Adipose tissue (tissue), 3 donors: ENCODE results near the gene GALNT15. TPM values are rescaled to one million over a fixed set of nuclear protein-coding genes. Genes with fewer than 3 reads are reported as not detected.

Experiments used
- H3K27ac ChIP-seq: one replicate; pipeline ENCODE4 v1.5.1; 2013; ENCODE audit warnings: low read depth, low read length
- WGBS, 3 donors: extraction: QIAGEN DNeasy Blood & Tissue Kit; methylation state at CpG; one replicate each; pipeline ENCODE4 v1.1.7; 2013; 5-methylcytosine and 5-hydroxymethylcytosine counted together
- polyA plus RNA-seq, 3 donors: library from polyadenylated mRNA; stranded (reverse); fragments of 200-250 nt; gene quantifications; one replicate each; pipeline ENCODE4 v1.2.3, GENCODE V29; 2013
- donor health status: healthy with polysubstance abuse.
- donor health status: Bipolar disorder and iron deficiency.
- donor health status: healthy.

GALNT15 gene
- polyA plus RNA-seq, 3 donors: 9.6 to 60.7 (median 48.2) TPM

DNA sequence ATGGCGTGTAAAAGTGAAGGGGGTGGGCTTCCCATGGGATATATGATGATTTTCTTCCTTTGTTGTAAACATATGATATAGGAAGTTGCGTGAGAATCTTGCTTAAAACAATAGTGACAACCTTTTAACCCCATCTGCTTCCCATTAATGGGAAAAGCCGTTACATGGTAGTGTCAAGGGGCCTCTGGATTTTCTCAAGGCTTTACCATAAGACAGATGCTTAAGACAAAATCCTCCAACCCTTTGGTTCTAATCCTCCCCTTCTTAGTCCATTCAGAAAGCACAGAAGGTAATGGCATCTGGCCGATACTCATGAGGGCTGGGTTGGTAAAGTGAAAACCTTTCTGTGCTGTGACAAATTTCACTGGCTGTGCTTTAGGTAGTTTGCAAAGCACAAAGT is 65.3 kb downstream of the GALNT15 start:
- WGBS, 3 donors: 52 to 76% (median 57%) methylated on average over 4 of the region's 4 CpGs
- no peak overlapping the region for H3K27ac ChIP-seq

DNA sequence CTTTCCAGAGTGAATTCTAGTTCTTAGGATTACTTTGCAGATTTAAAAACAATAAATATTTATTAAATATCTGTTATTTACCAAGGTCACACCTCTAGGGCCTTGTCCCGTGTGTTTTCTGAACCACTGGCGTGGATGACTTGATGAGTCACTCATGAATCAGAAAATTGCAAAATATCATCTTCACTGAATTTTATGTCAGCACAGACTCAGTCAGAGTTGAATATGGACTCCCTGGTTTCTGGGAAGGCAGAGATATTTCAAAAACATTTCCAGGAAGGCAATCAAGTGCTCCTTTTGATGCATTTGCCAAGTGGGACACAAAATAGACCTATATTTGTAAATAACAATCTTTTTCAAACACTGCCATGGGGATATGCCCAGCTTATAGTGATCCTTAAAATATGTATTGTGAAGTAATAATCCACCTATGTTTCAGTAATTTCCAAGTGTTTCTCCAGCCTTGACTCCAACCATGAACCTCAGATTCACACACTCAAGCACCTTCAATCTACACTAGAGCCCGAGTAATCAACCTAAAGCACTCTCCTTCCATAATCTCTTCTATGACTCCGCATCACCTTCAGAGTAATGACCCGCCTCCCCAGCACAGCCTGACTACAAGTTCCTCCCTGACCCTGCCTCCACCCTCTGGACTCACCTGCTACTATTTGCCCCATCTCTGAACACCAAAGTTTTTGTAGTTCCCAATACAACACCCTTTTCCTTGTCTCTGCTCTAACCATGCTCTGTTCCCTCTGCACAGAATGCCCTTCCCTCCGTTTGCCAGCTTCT is 65.9 kb downstream of the GALNT15 start:
- WGBS, 3 donors: 67 to 75% (median 68%) methylated on average over 6 of the region's 6 CpGs
- no peak overlapping the region for H3K27ac ChIP-seq

GRCh38 chr3:16241225-16241624 is 66.7 kb downstream of the GALNT15 start:
- WGBS, 3 donors: 90 to 97% (median 94%) methylated on average over 5 of the region's 5 CpGs
- no peak overlapping the region for H3K27ac ChIP-seq

GRCh38 chr3:16242177-16242576 is 67.7 kb downstream of the GALNT15 start:
- WGBS, 3 donors: 85 to 97% (median 95%) methylated on average over 5 of the region's 5 CpGs
- no peak overlapping the region for H3K27ac ChIP-seq

DNA sequence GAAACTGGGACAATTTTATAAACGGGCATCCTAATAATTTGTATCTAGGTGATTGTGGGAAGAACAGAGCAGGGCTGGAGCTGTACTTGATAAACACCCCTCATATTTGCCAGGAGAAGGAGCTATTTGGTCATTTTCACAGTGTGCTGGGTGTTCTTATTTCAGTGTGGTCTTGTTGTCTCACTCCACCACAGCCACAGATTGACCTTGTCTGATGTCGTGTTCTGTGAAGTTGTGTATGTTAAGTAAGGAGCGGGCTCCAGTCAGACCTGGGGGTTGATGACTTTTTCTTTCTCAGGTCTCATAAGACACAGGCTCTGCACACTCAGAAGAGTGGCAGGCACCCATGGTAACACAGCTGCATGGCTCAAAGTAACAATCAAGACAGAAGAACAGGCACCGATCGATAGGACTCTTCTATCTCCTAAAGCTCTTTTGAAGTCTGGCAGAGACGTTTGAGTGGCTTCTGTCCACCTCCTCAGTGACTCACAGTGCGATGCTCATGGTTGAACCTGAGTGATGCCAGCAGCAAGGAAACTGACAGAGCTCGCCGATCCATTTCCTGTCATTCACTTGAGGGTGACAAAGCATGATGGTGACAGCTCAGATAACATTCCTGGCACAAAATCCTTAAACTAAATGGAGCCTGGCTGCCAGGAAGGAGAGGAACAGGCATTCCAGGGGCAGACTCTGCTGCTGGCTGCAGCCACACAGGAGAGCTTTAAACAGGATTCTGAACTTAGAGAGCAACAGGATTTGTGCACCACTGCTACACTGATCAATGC is 69.4 kb downstream of the GALNT15 start:
- WGBS, 3 donors: 41 to 69% (median 68%) methylated on average over 9 of the region's 9 CpGs
- H3K27ac ChIP-seq: no peak overlapping the region

DNA sequence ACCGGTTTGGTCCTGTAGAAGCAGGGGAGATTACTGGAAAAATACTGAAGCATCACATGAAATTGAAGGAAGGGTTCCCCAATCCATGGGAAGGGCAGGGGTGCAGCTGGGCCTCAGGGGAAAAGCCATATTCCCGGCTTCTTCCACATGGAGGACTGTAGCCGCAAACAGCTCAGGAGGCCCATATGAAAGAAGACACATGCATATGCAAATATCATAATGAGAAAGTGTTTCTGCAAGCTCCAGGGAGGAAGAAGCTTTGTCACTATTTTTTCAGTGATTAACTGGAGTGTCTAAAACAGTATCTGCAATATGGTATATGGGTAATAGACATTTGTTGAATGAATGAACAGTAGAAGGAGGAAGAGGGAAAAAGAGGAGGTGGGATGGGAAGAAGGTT is 71.1 kb downstream of the GALNT15 start:
- WGBS, 3 donors: 93 to 97% (median 95%) methylated on average over 3 of the region's 3 CpGs
- no peak overlapping the region for H3K27ac ChIP-seq

GRCh38 chr3:16247282-16248061 is 73.0 kb downstream of the GALNT15 start:
- no peak overlapping the region for H3K27ac ChIP-seq
- WGBS, 3 donors: 30 to 33% (median 32%) methylated on average over 17 of the region's 17 CpGs

DNA sequence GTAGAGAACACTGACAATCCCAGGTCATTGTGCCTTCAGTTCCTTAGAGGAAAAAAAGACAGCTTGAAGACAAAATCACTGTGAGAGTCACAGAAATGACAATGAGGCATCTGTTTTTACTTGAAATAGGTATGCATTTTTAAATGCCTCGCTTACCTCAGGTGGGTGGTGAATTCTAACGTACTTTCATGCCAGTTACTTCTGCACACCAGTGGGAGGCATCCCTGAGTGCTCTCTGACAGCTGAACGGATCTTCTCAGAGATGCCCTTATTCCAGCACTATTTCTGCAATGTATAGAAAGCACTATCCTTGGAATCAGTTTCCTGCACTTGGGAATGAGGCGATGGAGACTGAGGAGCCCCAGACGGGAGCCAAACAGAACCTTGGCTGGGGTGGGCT is 74.1 kb downstream of the GALNT15 start:
- 80 to 87% (median 83%) methylated on average over 5 of the region's 5 CpGs for WGBS, 3 donors
- no peak overlapping the region for H3K27ac ChIP-seq

DNA sequence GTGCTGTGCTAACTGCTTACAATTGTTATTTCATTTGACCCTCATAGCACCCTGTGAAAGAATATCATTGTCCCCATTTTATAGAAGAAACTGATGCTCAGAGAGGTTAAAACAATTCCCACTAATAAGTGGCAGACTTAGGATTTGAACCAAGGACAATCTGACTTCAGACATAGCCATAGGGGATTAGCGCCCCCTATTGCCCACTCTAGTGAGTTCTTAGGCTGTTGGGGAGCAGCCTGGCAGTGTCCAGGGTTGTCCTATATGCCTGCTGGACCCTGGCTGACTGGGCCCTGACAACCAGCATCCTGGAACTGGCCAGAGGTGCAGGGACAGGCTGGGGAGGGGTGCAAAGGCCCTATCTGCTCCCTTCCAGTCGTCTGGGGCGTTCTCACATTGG is 74.9 kb downstream of the GALNT15 start:
- no peak overlapping the region for H3K27ac ChIP-seq
- 30 to 58% (median 48%) methylated on average over 3 of the region's 3 CpGs for WGBS, 3 donors

DNA sequence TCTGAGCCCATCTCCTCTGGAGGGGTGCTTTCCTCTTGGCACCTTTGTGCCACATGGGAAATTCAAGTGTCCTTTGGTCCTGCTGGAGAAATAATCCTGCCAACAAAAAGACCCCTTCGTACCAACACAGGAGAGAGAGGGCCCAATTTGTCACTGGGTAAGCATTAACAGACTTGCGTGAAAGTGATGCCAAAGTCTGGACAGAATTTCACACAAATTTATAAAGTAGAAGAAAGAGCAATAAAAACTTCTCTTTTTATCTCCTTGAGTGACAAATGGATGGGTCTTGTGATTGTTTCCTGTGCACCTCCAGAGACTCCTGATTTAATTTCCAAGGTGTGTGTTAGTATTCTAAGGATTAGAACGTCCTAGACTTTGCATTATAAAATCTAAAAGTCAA is 75.4 kb downstream of the GALNT15 start:
- no peak overlapping the region for H3K27ac ChIP-seq
- WGBS, 3 donors: 67 to 79% (median 74%) methylated on average over 3 of the region's 3 CpGs

DNA sequence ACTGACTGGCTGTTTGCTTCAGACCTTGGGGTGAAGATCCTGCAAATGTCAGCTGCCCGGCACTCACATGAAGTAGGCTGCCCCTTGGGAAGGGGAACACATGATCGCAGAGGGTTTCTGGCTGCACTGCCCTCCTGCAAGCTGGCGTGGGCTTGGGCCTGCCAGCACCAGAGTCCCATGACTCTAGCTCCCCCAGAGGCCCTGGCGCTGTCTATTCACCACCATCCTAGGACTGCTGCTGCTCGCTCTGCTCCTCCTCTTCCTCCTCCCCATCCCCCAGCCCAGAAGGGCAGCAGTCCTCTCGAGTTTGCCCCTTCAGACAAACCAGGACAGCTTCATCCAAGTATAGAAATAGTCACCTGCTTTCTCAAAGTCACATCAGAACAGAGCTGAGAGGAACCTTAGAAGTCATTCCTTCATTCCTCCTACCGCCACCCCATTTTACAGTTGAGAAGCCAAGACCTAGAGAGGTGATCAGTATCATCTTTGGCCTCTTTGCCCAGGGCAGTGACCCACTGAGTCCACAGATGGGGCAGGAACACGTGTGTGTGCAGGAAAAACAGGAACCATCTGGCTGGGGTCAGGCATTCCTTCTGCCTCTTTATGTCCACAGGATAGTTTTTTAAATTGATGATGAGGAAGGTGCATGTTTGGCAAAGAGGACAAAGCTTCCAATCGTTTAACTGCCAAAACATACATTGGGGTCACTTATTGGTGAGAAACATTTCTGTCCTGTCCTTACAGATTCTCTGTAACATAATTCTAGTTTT is 77.0 kb downstream of the GALNT15 start:
- WGBS, 3 donors: 55 to 80% (median 66%) methylated on average over 9 of the region's 9 CpGs
- no peak overlapping the region for H3K27ac ChIP-seq

DNA sequence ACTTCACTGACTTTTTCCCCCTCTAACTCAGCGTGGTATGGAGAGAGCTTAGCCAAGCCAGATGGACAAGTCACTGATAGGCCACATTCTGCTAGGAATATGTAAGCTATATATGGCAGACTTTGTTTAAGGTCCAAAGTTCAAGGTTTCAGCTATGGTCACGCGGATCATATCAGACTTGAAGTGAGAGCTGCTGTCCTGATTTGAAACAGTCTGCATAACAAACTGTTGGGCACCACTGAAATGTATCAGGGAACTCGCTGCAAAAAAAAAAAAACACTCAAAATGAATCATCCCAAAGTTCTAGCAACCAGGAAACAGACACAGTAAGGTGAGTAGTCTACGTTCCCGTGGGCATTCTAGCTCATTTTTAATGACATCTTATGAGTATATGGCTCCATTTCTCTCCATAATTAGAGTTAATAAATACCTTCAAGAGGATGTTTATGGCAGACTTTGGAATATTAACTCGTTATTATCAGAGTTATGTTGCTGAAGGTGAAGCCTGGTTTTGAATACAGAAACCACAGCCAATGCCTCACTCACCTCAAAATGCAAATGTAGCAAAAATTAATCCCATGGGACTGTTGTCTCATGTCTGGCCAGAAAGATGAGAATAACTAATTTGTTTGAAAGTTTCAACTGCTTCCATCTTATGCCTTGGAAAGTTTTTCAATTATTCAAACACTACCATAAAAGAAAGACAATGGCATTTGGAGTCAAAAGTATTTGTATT is 77.9 kb downstream of the GALNT15 start:
- WGBS, 3 donors: 20 to 73% (median 66%) methylated on average over 7 of the region's 7 CpGs
- no peak overlapping the region for H3K27ac ChIP-seq

- H3K27ac ChIP-seq: no peak overlapping the region
These were observed 78.5 kb downstream of the GALNT15 start for GRCh38 chr3:16252988-16253387.

DNA sequence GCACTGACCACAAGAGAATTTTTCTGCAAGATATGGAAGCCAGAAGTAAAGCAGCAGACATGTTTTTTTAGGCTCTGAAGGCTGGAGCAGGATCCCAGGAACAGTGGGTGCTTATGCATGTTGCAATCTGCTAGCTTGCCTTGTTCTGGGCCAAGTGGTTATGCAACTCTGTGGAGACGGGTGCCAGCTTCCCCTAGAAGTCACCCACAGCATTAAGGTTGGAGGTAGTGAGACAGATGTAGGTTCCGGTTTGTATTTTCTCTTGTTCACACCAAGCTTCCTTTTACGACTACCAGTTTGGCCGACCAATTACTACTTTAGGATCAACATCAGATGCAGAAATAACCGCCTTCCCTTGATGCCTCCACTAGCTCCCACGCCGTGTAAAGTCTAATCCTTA is 79.1 kb downstream of the GALNT15 start:
- 55 to 86% (median 59%) methylated on average over 7 of the region's 7 CpGs for WGBS, 3 donors
- no peak overlapping the region for H3K27ac ChIP-seq

More at GRCh38 chr3:16252988-16253387, 78.5 kb downstream of the GALNT15 start:
- WGBS, 3 donors: 66 to 83% (median 83%) methylated on average over 2 of the region's 2 CpGs

DNA sequence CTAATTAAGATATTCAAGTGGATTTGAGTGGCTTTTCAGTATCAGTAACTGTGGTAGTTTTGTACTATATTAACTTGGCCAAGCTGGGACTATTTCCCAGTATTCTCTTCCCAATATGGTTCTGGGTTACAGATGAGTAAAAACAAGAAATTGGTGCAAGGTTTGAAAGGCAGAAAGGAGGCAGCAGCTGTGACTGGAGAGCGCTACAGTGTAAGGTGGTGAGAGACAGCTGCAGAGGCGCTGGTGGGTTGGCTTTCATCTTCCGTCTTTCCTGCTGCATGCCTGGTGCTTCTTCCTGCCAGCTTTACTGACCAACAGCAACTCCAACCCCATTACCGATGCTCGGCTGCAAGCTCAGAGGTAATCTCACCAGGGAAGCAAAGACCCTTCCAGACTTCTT is 80.4 kb downstream of the GALNT15 start:
- WGBS, 3 donors: 75 to 78% (median 78%) methylated on average over 5 of the region's 5 CpGs
- H3K27ac ChIP-seq: no peak overlapping the region

DNA sequence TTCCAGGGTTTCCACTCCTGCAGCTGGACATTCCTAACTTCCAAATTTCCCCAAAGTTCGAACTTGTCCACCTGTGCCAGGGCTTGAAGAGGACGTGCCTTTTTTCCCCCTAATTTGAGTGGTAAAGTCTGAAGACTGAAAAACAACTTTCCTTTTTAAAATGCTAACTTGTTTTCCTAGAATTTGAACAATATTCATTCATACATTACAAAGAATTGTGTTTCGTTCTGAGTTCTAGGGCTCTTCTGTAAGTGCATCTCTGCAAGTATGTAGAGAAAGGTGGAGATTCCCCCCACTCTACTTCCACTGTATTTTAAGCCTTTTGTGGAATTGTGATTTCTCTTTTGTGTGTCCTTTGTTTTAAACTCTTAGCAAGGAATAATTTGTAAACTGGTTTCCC is 80.8 kb downstream of the GALNT15 start:
- H3K27ac ChIP-seq: no peak overlapping the region
- 74 to 90% (median 87%) methylated on average over 3 of the region's 3 CpGs for WGBS, 3 donors

DNA sequence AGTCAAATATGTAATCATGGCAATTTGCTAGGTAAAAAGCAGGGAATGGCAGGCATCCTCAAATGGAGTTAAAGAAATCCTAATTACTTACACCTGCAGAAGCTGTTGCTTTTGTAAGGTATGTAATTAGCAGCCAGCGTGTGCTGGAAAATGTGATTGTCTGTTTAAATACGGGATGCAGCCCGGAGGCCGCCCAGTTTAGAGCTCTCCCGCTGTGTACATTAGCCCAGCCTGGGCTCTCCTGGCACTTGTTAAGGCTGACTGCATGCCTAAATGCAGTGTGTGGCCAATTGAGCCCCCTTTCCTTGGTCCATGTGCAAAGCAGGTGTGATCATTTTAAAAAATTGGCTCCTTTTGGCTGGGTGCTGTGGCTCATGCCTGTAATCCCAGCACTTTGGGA is 81.2 kb downstream of the GALNT15 start:
- 82 to 94% (median 90%) methylated on average over 5 of the region's 5 CpGs for WGBS, 3 donors
- H3K27ac ChIP-seq: no peak overlapping the region

GRCh38 chr3:16257309-16257708 is 82.8 kb downstream of the GALNT15 start:
- no peak overlapping the region for H3K27ac ChIP-seq
- 73 to 77% (median 76%) methylated on average over 2 of the region's 2 CpGs for WGBS, 3 donors
